Fibroblast of peridontal ligament (primary cell): ENCODE results near the gene PSMG4.
"Not testable (repeated sequence)": the region's sequence is repeated elsewhere in the genome, so short reads cannot be mapped to it uniquely, and the experiment has no call there.

Experiments
- DNase-seq: peaks from one replicate; pipeline ENCODE4 v3.0.0-alpha.2; 2010; ENCODE audit errors: extremely low read depth

The PSMG4 gene

GRCh38 chr6:3230256-3230882, 28.4 kb upstream of the PSMG4 start:
- DNase-seq = no peak

- no peak for DNase-seq
Measured at GRCh38 chr6:3230900-3231246, 27.9 kb upstream of the PSMG4 start.

GRCh38 chr6:3231247-3232016, 27.3 kb upstream of the PSMG4 start:
- peak; percentile 61 for DNase-seq

GRCh38 chr6:3232017-3232945, 26.5 kb upstream of the PSMG4 start:
- no peak for DNase-seq

GRCh38 chr6:3233321-3233720, 25.4 kb upstream of the PSMG4 start:
- DNase-seq = no peak

- no peak for DNase-seq
Measured at GRCh38 chr6:3233904-3234303, 24.8 kb upstream of the PSMG4 start.

GRCh38 chr6:3235486-3235885, 23.3 kb upstream of the PSMG4 start:
- no peak for DNase-seq

- no peak for DNase-seq
Measured at GRCh38 chr6:3236005-3236404, 22.7 kb upstream of the PSMG4 start.

- DNase-seq = peak; percentile 16
Measured at GRCh38 chr6:3237761-3238662, 20.7 kb upstream of the PSMG4 start.

GRCh38 chr6:3239110-3239830, 19.5 kb upstream of the PSMG4 start:
- no peak for DNase-seq

- no peak for DNase-seq
Measured at GRCh38 chr6:3240595-3240994, 18.2 kb upstream of the PSMG4 start.

- not testable (repeated sequence) for DNase-seq
Measured at GRCh38 chr6:3241745-3242144, 17.0 kb upstream of the PSMG4 start.

GRCh38 chr6:3242768-3243167, 16.0 kb upstream of the PSMG4 start:
- no peak for DNase-seq

GRCh38 chr6:3244003-3244831, 14.5 kb upstream of the PSMG4 start:
- no peak for DNase-seq

- DNase-seq = not testable (repeated sequence)
Measured at GRCh38 chr6:3244832-3245161, 13.9 kb upstream of the PSMG4 start.

GRCh38 chr6:3245216-3245615, 13.5 kb upstream of the PSMG4 start:
- DNase-seq = no peak

- DNase-seq = peak; percentile 54
Measured at GRCh38 chr6:3247255-3248146, 11.2 kb upstream of the PSMG4 start.

GRCh38 chr6:3249821-3250220, 8.9 kb upstream of the PSMG4 start:
- DNase-seq = no peak

- DNase-seq = no peak
Measured at GRCh38 chr6:3250231-3250675, 8.5 kb upstream of the PSMG4 start.
